HEK293 (cell line): ENCODE data around the gene SNAPC4.

Source experiments
- CTCF ChIA-PET: fragments of 350-600 bp; formaldehyde crosslinking; extraction: SDS; loops from one replicate; lab custom pipeline; 2021; ENCODE audit warnings: antibody characterized with exemption; lab: Yijun Ruan, JAX
- POLR2A ChIA-PET: fragments of 300-600 bp; formaldehyde crosslinking; extraction: SDS; loops from one replicate; lab custom pipeline; 2020; ENCODE audit warnings: antibody characterized with exemption, inconsistent platforms; lab: Yijun Ruan, JAX
- H3K27ac ChIP-seq: fragments of 200-500 bp; sonication (Bioruptor generic); 2 replicates; pipeline ENCODE4 v1.5.1; 2014; ENCODE audit warnings: low read depth, low read length, control low read depth, inconsistent platforms; ENCODE audit errors: extremely low read depth
- H3K36me3 ChIP-seq, 2 experiments: fragments of 200-500 bp in 1 of 2; sonication (Bioruptor generic) in 1 of 2; 1 replicate in 1 of 2; 2 replicates in 1 of 2; pipeline ENCODE4 v1.5.1; 2014 to 2017; ENCODE audit warnings: inconsistent platforms in 2 of 2, low read length in 2 of 2; ENCODE audit not compliant: control insufficient read depth in 2 of 2, insufficient read depth in 1 of 2
- H3K4me1 ChIP-seq: fragments of 200-500 bp; sonication (Bioruptor generic); 2 replicates; pipeline ENCODE4 v1.5.1; 2014; ENCODE audit warnings: mild to moderate bottlenecking, low read length, inconsistent platforms; ENCODE audit not compliant: control insufficient read depth, insufficient read depth
- H3K4me3 ChIP-seq: 2 replicates; pipeline ENCODE4 v1.5.1; 2011; ENCODE audit warnings: low read depth, mild to moderate bottlenecking, control low read depth, low read length, moderate library complexity
- H3K9me3 ChIP-seq: fragments of 200-500 bp; sonication (Bioruptor generic); 2 replicates; pipeline ENCODE4 v1.5.1; 2014; ENCODE audit warnings: low read depth, low read length, inconsistent platforms; ENCODE audit not compliant: control insufficient read depth, insufficient read depth
- AEBP2 ChIP-seq: fragments of 450-650 bp; formaldehyde crosslinking; IDR thresholded peaks from 2 replicates; pipeline ENCODE4 v1.5.1; 2016; ENCODE audit warnings: missing biosample characterization, missing genetic modification characterization, borderline replicate concordance
- GLIS1 ChIP-seq: fragments of 450-650 bp; formaldehyde crosslinking; IDR thresholded peaks from 2 replicates; pipeline ENCODE4 v1.5.1; 2016; ENCODE audit warnings: missing biosample characterization, missing genetic modification characterization
- KLF1 ChIP-seq: fragments of 450-650 bp; formaldehyde crosslinking; IDR thresholded peaks from 2 replicates; pipeline ENCODE4 v1.5.1; 2016; ENCODE audit warnings: missing biosample characterization, missing genetic modification characterization
- ZBTB6 ChIP-seq: fragments of 450-650 bp; formaldehyde crosslinking; IDR thresholded peaks from 2 replicates; pipeline ENCODE4 v1.5.1; 2017; ENCODE audit warnings: missing biosample characterization, missing genetic modification characterization
- ZNF202 ChIP-seq: fragments of 450-650 bp; formaldehyde crosslinking; IDR thresholded peaks from 2 replicates; pipeline ENCODE4 v1.5.1; 2016; ENCODE audit warnings: missing biosample characterization, missing genetic modification characterization, borderline replicate concordance
- ZNF24 ChIP-seq: fragments of 450-650 bp; formaldehyde crosslinking; IDR thresholded peaks from 2 replicates; pipeline ENCODE4 v1.5.1; 2016; ENCODE audit warnings: missing biosample characterization, missing genetic modification characterization
- ZNF302 ChIP-seq: fragments of 450-650 bp; formaldehyde crosslinking; IDR thresholded peaks from 2 replicates; pipeline ENCODE4 v1.5.1; 2016; ENCODE audit warnings: missing biosample characterization, missing genetic modification characterization, low read depth
- ZNF362 ChIP-seq: fragments of 450-650 bp; formaldehyde crosslinking; IDR thresholded peaks from 2 replicates; pipeline ENCODE4 v1.5.1; 2016; ENCODE audit warnings: missing biosample characterization, missing genetic modification characterization
- ZNF501 ChIP-seq: fragments of 450-650 bp; formaldehyde crosslinking; IDR thresholded peaks from 2 replicates; pipeline ENCODE4 v1.5.1; 2016; ENCODE audit warnings: missing biosample characterization, missing genetic modification characterization
- ZNF561 ChIP-seq: fragments of 450-650 bp; IDR thresholded peaks from 2 replicates; pipeline ENCODE4 v1.5.1; 2018; ENCODE audit warnings: missing biosample characterization, missing genetic modification characterization, borderline replicate concordance
- ZNF600 ChIP-seq: fragments of 450-650 bp; formaldehyde crosslinking; IDR thresholded peaks from 2 replicates; pipeline ENCODE4 v1.5.1; 2016; ENCODE audit warnings: missing biosample characterization, missing genetic modification characterization
- ZNF777 ChIP-seq: fragments of 450-650 bp; formaldehyde crosslinking; IDR thresholded peaks from 2 replicates; pipeline ENCODE4 v1.5.1; 2017; ENCODE audit warnings: missing biosample characterization, missing genetic modification characterization, borderline replicate concordance
- ZNF785 ChIP-seq: fragments of 450-650 bp; formaldehyde crosslinking; IDR thresholded peaks from 2 replicates; pipeline ENCODE4 v1.5.1; 2016; ENCODE audit warnings: missing biosample characterization, missing genetic modification characterization
- ZSCAN30 ChIP-seq: fragments of 450-650 bp; IDR thresholded peaks from 2 replicates; pipeline ENCODE4 v1.5.1; 2018; ENCODE audit warnings: missing biosample characterization, mild to moderate bottlenecking, missing genetic modification characterization, moderate library complexity
- TF ChIP-seq, protein P1 (sequence below): fragments of 450-650 bp; formaldehyde crosslinking; IDR thresholded peaks from 2 replicates; pipeline ENCODE4 v1.5.1; 2016; ENCODE audit warnings: missing biosample characterization, missing genetic modification characterization
- TF ChIP-seq, protein P2 (sequence below): fragments of 450-650 bp; formaldehyde crosslinking; IDR thresholded peaks from 2 replicates; pipeline ENCODE4 v1.5.1; 2016; ENCODE audit warnings: missing biosample characterization, missing genetic modification characterization

Gene SNAPC4

DNA sequence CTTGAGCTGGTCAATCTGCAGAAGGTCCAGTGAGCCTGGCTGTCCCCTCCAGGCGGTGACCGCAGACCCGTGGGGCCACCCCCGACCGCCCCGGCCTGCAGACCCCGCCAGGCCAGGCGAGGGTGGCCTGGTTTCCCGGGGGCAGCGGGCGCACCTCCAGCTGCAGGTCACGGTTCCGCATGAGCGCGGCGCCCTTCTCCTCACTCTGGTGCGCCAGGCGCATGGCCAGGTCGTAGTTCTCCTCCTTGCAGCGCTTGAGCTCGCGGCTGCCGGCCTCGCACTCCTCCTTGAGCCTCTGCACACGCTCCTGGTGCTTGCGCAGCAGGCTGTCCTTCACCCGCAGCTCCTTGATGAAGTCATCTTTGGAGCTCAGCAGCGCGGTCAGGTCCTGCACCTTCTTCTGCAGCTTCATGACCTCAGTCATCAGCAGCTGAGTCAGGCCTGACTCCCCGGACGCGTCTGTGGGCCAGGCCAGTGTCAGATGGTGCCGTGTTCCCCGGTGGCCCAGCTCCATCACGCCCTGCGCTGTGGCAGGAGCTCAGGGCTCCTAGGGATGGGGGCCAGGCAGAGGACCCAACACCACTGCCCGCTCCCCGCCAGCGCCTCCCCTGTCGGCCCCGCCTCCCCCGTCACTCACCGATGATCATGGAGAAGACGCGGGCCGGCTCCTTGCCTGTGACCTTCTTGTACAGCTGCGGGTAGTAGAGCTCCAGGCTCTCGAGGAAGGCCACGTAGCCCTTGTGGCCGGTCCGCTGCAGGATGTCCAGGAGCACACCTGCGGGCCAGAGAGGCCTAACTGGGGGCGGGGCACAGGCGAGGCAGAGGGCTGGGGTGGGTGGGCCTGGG is 29.1 kb downstream of the SNAPC4 start:
- POLR2A ChIA-PET: interaction anchor here (0.7 to 2.7 kb wide), 5 partner anchors 8 to 42 kb away, joined by 3 to 20 read pairs (median 4); partner anchors contain the start of gene DNLZ
- TF ChIP-seq ZBTB6 (tag by site-specific recombination) (peak; percentile 59; the same call in 1 of the 2 replicates), ZNF600 (tag by site-specific recombination) (peak; percentile 27; the same call in 1 of the 2 replicates), ZNF24 (tag by site-specific recombination) (no peak)
- H3K4me3 ChIP-seq: no peak overlapping the region
- no peaks in the 10 kb centered on the region for H3K9me3 ChIP-seq
- CTCF ChIA-PET: interaction anchor here (0.6 to 0.7 kb wide), 2 partner anchors 16 to 58 kb away, joined by 3 to 8 read pairs; no protein-coding TSS in a partner anchor
- no peaks in the 10 kb centered on the region for H3K4me1 ChIP-seq
- H3K36me3 ChIP-seq: peaks cover 0 to 16% of the 10 kb centered on the region in 2 experiments; a peak in 1 of 3 replicates
- no peak overlapping the region for H3K27ac ChIP-seq

- TF ChIP-seq AEBP2 (tag by site-specific recombination) (no peak), ZNF362 (tag by site-specific recombination) (no peak), KLF1 (tag by site-specific recombination) (no peak), ZNF777 (tag by site-specific recombination) (no peak), ZSCAN30 (tag by site-specific recombination) (no peak), ZNF501 (tag by site-specific recombination) (no peak), ZNF202 (tag by site-specific recombination) (no peak), ZNF561 (tag by site-specific recombination) (no peak), ZNF785 (tag by site-specific recombination) (no peak), ZNF302 (no peak), GLIS1 (tag by site-specific recombination) (no peak)
- TF ChIP-seq, protein P1, sequence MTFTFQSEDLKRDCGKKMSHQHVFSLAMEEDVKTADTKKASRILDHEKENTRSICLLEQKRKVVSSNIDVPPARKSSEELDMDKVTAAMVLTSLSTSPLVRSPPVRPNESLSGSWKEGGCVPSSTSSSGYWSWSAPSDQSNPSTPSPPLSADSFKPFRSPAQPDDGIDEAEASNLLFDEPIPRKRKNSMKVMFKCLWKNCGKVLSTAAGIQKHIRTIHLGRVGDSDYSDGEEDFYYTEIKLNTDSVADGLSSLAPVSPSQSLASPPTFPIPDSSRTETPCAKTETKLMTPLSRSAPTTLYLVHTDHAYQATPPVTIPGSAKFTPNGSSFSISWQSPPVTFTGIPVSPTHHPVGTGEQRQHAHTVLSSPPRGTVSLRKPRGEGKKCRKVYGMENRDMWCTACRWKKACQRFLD: no peak
- TF ChIP-seq, protein P2, sequence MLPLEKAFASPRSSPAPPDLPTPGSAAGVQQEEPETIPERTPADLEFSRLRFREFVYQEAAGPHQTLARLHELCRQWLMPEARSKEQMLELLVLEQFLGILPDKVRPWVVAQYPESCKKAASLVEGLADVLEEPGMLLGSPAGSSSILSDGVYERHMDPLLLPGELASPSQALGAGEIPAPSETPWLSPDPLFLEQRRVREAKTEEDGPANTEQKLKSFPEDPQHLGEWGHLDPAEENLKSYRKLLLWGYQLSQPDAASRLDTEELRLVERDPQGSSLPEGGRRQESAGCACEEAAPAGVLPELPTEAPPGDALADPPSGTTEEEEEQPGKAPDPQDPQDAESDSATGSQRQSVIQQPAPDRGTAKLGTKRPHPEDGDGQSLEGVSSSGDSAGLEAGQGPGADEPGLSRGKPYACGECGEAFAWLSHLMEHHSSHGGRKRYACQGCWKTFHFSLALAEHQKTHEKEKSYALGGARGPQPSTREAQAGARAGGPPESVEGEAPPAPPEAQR (tag by site-specific recombination): no peak
- TF ChIP-seq, all 188 proteins: peak for 0
- Histone ChIP-seq H3K27ac (no peak overlapping the region), H3K9me3 (no peaks in the 10 kb centered on the region), H3K36me3 (peaks cover 0 to 7% of the 10 kb centered on the region in 2 experiments; a peak in 1 of 3 replicates), H3K4me1 (no peaks in the 10 kb centered on the region), H3K4me3 (no peak overlapping the region)
- POLR2A ChIA-PET: interaction anchor here (1.2 to 1.7 kb wide), 3 partner anchors 15 to 41 kb away, joined by 3 to 8 read pairs (median 3); no protein-coding TSS in a partner anchor
- CTCF ChIA-PET: interaction anchor here (0.6 kb wide), 1 partner anchor 273 kb away, joined by 3 read pairs; no protein-coding TSS in a partner anchor
These were observed 29.9 kb downstream of the SNAPC4 start for GRCh38 chr9:136370037-136370436.
